ENCODE measurements around the gene MMP10. TPM values are rescaled to one million over a fixed set of nuclear protein-coding genes. Genes with fewer than 3 reads are reported as not detected.

Gene MMP10
- total RNA-seq, 1 experiment from 2014 or later, result not detected

GRCh38 chr11:102727890-102728289 lies 52.5 kb downstream of the MMP10 start:
- TF ChIP-seq FOXK1 (CRISPR knock-in tag; IDR thresholded peaks at IDR 0.05) (no peak), ZNF671 (CRISPR knock-in tag; IDR thresholded peaks at IDR 0.05) (no peak)
- no peak for ATAC-seq
- H3K9me3 Mint-ChIP-seq, result 0 out of 2 replicates have a peak, but pooled peaks cover 4% of the 10 kb centered on the region
- H3K4me1 Mint-ChIP-seq, result no peaks in the 10 kb centered on the region
- ChIA-PET CTCF (no interaction called here), POLR2A (no interaction called here)
- no peak overlapping the region for H3K27ac Mint-ChIP-seq
- no peak for DNase-seq (ENCODE audit: low spot score)
- H3K27me3 Mint-ChIP-seq (ENCODE audit: low read depth), result no peaks in the 10 kb centered on the region
- H3K4me3 Mint-ChIP-seq, result no peak overlapping the region
- H3K36me3 Mint-ChIP-seq, result no peaks in the 10 kb centered on the region

GRCh38 chr11:102724904-102725500 lies 55.4 kb downstream of the MMP10 start, which contains the start of gene MMP8:
TSS of gene MMP8 (minus strand) at chr11:102724954. CDS start at chr11:102724855, 99 bp downstream.
- no peak within 1 kb of the TSS for H3K4me3 Mint-ChIP-seq
- TF ChIP-seq MXD4 (CRISPR knock-in tag; IDR thresholded peaks at IDR 0.05; ENCODE audit: borderline replicate concordance) (no peak), ERG (CRISPR knock-in tag; IDR thresholded peaks at IDR 0.05) (no peak), ZNF396 (CRISPR knock-in tag; IDR thresholded peaks at IDR 0.05; ENCODE audit: borderline replicate concordance) (no peak), IRF1 (CRISPR knock-in tag; IDR thresholded peaks at IDR 0.05) (no peak), ATF2 (CRISPR knock-in tag; IDR thresholded peaks at IDR 0.05; ENCODE audit: borderline replicate concordance, low read depth) (no peak), ZNF232 (CRISPR knock-in tag; IDR thresholded peaks at IDR 0.05) (no peak), HMGA2 (CRISPR knock-in tag; IDR thresholded peaks at IDR 0.05) (no peak), ZNF425 (CRISPR knock-in tag; conservative IDR thresholded peaks at IDR 0.05) (no peak), USF1 (CRISPR knock-in tag; IDR thresholded peaks at IDR 0.05) (no peak), CBFB (CRISPR knock-in tag; IDR thresholded peaks at IDR 0.05; ENCODE audit: low read depth) (no peak), E2F4 (CRISPR knock-in tag; IDR thresholded peaks at IDR 0.05; ENCODE audit: borderline replicate concordance, low read depth) (no peak), SOX15 (CRISPR knock-in tag; IDR thresholded peaks at IDR 0.05) (no peak), JAZF1 (CRISPR knock-in tag; IDR thresholded peaks at IDR 0.05) (no peak), KAT7 (CRISPR knock-in tag; IDR thresholded peaks at IDR 0.05; ENCODE audit: borderline replicate concordance) (no peak), NFYB (CRISPR knock-in tag; conservative IDR thresholded peaks at IDR 0.05; ENCODE audit: low read depth) (no peak), ZNF512 (CRISPR knock-in tag; IDR thresholded peaks at IDR 0.05; ENCODE audit: borderline replicate concordance) (no peak), TEAD4 (CRISPR knock-in tag; IDR thresholded peaks at IDR 0.05) (no peak)
- no peaks in the 10 kb centered on the region for H3K36me3 Mint-ChIP-seq
- no peak for DNase-seq (ENCODE audit: low spot score)
- ChIA-PET CTCF (no interaction called here), POLR2A (no interaction called here)
- no peak within 1 kb of the TSS; the same call in 1 of the 2 replicates for H3K27ac Mint-ChIP-seq
- peaks cover 13% of the 10 kb centered on the region; the same call in 1 of the 2 replicates for H3K9me3 Mint-ChIP-seq
- H3K27me3 Mint-ChIP-seq (ENCODE audit: low read depth), result no peaks in the 10 kb centered on the region
- no peaks in the 10 kb centered on the region for H3K4me1 Mint-ChIP-seq
- no peak for ATAC-seq

Data from WTC11 (cell line).